HG03342 (cell line): ENCODE measurements around the gene EIPR1.
"Not testable (repeated sequence)": the region's sequence is repeated elsewhere in the genome, so short reads cannot be mapped to it uniquely, and the experiment has no call there.

Experiments used
- ATAC-seq: cut with Tn5 transposase; IDR thresholded peaks from one replicate; pipeline ENCODE4 v1.9.1; 2021; ENCODE audit warnings: mild to moderate bottlenecking, moderate library complexity; ENCODE audit not compliant: unreplicated experiment

The EIPR1 gene

DNA sequence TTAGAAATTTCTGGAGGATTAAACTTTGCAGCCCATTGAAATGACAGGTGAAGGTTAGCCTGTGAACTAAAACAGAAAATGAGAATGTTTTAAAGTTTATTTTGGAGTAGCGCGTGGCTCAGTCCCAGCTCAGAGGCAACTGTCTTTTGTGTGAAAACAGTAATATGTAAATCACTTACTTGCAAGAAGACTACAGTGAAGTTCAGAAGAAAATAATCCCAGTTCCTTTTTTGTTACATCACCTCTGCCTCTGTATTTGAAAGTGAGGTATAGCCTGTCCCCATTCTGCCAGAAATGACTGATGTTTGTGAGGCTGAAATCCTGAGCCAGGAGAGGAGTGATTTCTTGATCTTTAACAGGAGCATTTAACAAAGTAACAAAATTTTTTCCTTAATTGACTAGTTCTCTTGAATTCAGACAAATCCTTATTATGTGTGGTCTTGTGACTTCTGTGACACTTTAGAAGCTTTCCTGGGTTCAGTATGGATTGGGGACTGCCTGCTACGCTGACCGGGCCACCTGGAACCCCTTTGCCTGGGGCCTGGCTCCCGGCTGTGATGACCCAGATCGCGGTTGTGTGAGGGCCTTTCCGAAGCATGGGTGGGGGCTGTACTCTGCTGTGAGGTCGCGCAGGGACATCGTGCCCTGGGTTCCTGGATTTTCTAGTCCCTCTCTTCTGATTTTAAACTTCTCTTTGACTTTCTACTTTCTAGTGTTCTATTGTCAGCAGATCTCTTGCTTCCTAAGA, 26.1 kb upstream of the EIPR1 start:
- ATAC-seq: peak; percentile 99

DNA sequence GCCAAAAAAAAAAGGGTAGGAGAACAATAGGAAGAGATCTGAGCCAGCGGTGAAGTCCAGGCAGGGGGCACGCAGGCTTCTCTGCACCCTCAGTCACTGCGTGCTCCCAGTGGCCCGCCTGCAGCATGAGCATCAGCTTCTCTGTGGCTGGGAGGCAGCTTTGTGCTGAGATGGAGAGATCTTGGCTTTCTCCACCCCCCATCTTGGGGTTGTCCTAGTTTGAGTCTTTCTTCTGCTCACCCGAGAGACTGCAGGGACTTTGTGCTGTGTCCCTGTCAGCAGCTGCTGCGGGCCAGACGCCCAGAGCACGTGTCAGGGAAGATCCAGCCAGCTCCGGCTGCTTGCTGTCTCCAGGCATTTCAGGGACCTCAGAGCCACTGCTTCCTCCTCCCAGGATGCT, 22.2 kb upstream of the EIPR1 start:
- ATAC-seq: no peak

DNA sequence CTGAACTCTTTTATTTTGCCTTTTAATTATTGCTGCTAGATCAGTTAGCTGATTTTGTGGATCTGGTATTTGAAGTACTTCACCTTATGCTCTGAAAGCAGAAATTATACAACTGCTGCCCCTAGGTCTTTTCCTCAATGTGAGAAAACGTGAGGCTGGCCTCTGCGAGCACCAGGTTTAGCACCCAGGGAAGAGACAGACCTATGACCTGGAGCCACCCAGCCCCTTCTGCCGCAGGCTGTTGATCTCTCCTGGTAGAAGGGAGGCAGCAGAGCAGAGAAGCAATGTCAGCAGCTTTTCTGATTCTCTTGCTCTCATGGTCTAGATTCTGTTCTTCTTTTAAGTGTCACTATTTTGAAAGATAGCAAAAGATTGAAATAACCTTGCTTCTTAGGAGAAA, 21.8 kb upstream of the EIPR1 start:
- ATAC-seq: no peak

DNA sequence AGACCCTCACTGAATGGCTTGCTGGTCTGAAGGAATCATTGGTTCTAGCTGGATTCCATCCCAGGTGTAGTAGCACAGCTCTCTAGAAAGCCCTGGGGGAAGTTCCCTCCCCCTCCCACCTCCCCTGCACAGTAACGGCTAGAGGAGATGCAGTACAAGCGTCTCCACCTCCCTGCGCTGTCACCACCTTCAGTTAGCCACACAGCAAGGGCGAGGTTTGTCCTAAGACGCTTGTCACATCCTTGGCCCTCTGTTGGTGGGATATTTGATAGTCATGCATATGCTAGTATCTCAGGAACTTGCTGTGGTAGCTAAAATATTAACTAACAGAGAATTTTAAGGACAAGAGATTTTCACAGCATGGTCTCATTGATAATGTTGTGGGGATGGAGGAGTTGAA, 21.2 kb upstream of the EIPR1 start:
- no peak for ATAC-seq

DNA sequence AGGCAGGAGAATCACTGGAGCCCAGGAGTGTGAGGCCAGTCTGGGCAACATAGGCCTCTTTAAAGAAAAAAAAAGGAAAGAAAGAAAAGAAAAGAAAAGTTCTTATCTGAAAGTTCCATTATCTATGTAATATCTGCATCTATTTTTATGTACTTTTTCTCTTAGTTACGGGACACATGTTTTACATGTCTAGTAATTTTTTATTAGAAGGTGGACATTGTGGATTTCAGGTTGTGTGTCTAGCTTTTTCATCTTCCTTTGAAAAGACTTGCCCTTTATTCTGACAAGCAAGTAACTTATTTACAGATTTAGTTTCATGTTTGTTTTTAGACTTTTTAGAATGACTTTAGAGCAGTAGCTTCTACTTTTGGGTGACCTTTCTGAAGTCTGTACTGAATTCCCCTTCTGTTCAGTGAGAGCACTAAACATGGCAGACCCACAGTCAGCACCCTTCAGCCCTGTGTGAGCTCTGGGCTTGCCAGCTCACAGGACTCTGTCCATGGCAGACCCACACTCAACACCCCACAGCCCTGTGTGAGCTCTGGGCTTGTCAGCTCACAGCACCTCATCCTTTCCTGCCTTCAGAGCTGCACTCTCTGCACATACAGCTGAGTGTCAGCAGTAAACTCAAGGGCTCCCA, 19.4 kb upstream of the EIPR1 start:
- peak; percentile 60 for ATAC-seq

DNA sequence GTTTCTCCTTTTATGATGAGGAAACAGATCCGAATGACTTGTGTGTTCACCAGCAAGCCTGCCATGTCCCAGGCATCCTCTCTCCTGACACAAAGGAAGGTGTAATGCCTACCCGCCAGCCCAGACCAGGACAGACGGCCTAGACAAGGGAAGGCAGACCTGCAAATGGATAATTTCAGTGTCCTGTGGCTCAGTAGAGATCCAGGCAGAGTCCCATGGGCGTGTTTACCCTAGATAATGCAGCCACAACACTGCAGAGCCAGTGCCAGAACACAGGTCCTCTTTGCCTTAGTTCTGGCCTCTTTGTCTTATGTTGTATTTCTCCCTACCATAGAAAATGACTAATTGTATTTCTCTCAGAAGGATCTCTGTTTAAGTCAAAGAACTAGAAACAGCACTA, 14.6 kb upstream of the EIPR1 start:
- ATAC-seq: no peak

DNA sequence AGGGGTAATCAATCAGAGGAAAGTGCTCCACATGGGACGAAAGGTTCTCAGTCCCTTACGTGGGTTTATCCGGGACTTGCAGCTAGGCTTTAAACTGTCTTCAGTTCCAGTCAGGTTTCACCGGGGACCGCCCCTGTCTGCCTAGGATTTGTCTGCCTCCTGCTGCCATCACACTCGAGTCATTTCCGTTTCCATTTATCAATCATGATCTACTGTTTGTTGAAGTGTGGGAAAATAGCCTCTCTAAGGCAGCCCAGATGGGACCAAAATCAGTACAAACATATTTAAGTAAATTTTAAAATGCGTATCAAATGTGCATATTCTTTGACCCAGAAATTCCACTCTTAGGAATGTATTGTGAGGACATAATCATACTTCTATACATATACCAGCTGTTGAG, 12.4 kb upstream of the EIPR1 start:
- ATAC-seq: no peak

DNA sequence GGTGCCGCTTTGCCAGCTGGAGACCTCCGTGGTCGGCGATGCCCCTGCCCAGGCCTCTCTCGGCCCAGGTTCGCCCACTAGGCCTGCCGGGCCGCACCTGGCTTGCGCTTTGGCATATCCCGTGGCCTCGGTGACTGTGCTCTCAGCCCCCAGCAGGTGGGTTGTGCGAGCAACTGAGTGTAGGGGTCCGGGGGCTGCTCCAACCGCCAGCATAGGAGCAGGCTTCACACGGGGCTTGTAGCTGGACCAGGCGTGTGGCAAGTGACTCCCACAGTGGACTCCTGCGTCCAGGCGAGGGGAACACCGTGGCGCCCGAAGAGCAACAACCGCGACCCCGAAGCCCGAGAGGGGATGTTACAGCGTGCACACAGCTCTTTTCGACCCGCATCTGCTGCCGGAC, 11.6 kb upstream of the EIPR1 start:
- ATAC-seq: no peak

DNA sequence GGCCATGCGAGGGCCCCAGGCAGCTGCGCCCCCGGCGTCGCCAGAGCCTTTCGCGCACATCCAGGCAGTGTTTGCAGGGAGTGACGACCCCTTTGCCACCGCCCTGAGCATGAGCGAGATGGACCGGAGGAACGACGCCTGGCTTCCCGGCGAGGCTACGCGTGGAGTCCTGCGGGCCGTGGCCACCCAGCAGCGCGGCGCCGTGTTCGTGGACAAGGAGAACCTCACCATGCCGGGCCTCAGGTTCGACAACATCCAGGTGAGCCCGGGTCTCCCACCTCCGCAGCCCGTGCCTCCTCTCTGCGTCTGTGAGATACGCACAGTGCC, 10.8 kb upstream of the EIPR1 start:
- ATAC-seq: no peak

DNA sequence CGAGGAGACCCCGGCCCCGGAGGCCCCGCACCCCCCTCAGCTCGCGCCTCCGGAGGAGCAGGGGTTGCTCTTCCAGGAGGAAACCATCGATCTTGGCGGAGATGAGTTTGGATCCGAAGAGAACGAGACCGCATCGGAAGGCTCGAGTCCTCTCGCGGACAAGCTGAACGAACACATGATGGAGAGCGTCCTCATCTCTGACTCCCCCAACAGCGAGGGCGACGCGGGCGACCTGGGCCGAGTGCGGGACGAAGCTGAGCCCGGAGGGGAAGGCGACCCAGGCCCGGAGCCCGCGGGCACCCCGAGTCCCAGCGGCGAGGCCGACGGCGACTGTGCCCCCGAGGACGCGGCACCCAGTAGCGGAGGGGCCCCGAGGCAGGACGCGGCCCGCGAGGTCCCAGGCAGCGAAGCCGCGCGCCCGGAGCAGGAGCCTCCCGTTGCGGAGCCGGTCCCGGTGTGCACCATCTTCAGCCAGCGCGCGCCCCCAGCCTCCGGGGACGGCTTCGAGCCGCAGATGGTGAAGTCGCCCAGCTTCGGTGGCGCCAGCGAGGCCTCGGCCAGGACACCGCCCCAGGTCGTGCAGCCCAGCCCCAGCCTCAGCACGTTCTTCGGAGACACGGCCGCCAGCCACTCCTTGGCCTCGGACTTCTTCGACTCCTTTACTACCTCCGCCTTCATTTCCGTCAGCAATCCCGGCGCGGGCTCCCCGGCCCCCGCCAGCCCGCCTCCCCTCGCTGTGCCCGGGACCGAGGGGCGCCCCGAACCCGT, 10.2 kb upstream of the EIPR1 start:
- ATAC-seq: no peak

DNA sequence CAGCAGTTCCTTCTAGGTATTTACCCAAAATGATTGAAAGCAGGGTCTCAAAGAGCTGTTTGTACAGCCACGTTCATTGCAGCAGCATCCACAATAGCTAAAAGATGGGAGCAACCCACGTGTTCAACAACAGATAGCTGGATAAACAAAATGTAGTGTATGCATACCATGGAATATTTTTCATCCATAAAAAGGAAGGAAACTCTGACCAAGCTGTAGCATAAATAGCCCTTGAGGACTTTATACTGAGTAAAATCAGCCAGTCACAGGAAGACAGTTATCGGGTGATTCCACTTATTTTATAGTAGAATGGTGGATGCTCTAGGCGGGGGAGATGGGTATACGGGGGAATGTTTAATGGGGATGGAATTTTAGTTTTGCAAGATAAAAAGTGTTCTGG, 9.4 kb upstream of the EIPR1 start:
- ATAC-seq: no peak

DNA sequence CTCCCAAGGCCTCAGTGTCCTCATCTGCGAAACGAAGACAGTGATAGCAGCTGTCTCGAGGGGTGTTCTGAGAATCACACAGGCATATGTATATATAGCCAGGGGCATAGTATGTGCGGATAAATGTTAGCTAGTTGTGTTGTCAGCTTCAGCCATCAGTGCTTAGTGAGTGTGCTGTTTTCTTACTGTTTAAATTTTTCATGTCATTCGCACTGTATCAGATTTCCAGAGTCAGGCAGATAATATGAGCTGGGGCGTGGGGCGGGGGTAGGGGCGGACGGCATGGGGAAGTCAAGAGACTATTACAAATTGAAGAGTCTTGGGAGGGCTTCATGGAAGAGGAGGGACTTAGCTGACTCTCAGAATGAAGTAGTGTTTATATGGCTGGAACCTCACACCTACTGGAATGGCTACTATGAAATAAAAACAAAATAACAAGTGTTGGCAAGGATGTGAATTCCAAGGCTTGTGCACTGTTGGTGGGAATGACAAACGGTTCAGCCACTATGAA, 8.9 kb upstream of the EIPR1 start:
- no peak for ATAC-seq

DNA sequence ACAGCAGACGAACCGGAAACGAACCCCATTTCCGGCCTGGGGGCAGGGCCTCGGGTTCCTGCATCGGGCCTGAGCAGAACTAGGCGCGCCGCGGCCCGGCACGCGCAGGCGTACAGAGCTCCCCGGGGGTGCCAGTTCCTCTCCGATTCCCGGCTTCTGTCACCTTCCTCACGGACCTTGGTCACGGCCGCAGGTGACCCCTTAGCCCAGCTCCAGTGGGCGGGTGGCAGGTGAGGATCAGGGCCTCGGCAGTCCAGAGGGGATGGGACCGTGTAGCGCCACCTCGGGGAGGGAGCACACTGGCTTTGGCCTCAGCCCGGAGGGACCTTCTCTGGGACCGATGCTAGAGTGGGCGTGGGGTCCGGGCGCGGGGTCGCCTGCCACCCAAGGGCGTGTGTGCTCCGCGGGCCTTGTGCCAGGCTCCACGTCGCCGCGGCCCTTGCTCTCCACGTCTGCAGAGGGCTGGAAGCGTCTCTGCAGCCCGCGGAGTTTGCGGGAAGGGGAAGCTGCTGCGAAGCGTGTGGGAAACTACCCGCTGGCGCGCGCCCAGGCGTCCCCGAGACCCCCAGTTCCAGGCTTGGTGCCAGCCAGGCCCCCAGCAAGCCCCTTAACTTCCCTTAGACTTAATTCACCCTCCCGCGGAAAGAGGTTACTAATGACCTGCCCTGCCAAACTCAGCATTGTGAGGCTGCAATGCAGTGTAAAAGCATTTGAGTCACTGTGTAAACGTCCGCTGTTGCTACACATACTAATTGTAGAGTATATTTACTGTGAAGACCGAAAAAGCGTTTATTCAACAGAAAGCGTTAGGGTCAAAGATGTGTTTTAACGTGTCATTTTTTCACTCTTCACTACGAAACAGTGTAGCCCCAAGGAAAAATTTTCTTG, 2.3 kb upstream of the EIPR1 start, which contains the start of gene TRAPPC12:
Gene TRAPPC12, plus strand, starts transcription at position 48 of the 888 bp plus-strand sequence. CDS start 7,930 bp downstream, outside the sequence.
- ATAC-seq: peak; percentile 72

DNA sequence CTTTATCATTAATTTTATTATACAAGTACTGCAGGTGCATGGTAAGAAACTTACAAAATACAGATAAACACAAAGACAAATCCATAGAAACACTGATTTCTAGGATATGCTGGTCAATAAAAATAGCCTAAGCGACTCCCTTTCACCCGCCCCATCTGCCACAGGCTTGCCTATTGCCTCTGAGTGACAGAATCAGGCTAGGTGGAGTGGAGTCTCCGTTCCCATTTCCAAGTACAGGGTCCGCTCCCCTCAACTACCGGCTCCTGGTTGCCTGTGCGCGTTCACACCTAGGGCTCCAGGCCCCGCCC, 1.7 kb upstream of the EIPR1 start:
- no peak for ATAC-seq

DNA sequence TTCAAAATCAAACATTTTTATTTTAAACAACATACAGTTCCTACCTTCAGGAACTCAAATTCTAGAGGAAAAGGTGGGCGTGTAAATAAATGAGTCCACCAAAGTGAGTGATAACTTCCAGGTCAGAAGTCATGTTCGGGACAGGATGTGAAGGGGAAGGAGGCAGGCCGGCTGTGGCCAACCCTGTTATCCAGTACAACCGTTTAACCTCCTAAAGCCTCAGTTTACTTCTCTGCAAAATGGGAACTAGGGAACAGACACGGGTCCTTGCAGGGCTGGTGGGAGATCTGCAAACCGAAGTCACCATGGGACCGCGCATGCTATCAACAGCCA, 373 bp downstream of the EIPR1 start:
- peak; percentile 18 for ATAC-seq

DNA sequence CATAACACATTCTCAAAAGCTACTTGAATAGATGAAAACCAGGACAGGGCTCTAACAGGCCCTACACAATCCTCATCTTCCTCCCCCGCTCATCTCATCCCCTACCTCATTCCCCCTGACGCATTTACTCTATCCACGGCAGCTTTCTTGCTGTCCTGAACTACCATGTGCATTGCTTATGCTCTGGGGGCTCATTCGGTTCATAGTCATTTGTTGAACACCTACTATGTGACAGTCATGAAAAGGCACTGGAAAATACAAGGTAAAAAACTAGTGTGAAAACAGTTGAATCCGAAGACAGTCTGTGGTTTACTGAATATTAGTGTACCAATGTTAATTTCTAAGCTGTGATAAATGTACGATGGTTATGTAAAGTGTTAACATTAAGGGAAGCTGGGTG, 797 bp downstream of the EIPR1 start:
- no peak for ATAC-seq

DNA sequence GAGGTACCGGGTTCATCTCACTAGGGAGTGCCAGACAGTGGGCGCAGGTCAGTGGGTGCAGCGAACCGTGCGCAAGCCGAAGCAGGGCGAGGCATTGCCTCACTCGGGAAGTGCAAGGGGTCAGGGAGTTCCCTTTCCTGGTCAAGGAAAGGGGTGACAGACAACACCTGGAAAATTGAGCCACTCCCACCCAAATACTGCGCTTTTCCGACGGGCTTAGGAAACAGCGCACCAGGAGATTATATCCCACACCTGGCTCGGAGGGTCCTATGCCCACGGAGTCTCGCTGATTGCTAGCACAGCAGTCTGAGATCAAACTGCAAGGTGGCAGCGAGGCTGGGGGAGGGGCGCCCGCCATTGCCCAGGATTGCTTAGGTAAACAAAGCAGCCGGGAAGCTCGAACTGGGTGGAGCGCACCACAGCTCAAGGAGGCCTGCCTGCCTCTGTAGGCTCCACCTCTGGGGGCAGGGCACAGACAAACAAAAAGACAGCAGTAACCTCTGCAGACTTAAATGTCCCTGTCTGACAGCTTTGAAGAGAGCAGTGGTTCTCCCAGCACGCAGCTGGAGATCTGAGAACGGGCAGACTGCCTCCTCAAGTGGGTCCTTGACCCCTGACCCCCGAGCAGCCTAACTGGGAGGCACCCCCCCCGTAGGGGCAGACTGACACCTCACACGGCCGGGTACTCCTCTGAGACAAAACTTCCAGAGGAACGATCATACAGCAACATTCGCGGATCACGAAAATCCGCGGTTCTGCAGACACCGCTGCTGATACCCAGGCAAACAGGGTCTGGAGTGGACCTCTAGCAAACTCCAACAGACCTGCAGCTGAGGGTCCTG, 8.1 kb downstream of the EIPR1 start:
- not testable (repeated sequence) for ATAC-seq

DNA sequence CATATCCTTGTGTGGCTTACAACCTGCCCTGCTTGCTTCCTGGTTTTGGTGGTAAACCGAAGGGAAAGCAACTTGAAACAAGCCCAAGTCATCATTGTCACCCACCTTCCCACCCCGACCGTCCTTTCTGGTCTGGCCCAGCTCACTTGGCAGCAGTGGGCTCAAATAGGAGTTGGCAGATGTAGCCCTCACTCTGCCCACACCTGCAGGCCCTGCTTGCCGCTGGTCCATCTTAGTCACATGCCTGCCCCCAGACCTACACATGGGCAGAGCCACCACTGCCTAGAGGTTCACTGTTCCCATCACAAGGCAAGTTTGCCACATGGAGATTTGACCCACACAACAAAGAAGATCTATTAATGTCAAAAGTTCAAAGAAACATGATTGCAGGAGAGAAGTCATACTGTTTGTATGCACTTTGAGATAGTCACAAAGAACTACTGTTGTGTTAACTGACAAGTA, 9.3 kb downstream of the EIPR1 start:
- no peak for ATAC-seq

DNA sequence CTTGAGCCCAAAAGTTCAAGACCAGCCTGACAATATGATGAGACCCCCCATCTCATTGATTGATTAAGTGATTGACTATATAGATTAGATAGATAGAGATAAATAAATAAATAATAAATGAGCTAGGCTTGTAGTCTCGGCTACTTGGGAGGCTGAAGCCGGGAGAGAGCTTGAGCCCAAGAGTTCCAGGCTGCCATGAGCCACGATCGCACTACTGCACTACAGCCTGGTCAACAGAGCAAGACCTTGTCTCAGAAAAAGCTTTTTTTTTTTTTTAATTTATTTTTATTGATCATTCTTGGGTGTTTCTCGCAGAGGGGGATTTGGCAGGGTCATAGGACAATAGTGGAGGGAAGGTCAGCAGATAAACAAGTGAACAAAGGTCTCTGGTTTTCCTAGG, 12.4 kb downstream of the EIPR1 start:
- ATAC-seq: no peak
